Hepatocyte (in vitro differentiated cells): Measurements from ENCODE around the gene OPN3.

Experiments
- EZH2phosphoT487 ChIP-seq: fragments of 200-600 bp; sonication (generic); IDR thresholded peaks from one replicate; pipeline ENCODE4 v1.6.1; 2018; ENCODE audit warnings: antibody characterized with exemption, mild to moderate bottlenecking, low read depth, moderate library complexity; ENCODE audit not compliant: unreplicated experiment, severe bottlenecking
- TF ChIP-seq, protein P1 (sequence below): fragments of 200-600 bp; sonication (generic); IDR thresholded peaks from 2 replicates; pipeline ENCODE4 v1.5.1; 2016; ENCODE audit warnings: antibody characterized with exemption, mild to moderate bottlenecking; ENCODE audit not compliant: poor library complexity

DNA sequence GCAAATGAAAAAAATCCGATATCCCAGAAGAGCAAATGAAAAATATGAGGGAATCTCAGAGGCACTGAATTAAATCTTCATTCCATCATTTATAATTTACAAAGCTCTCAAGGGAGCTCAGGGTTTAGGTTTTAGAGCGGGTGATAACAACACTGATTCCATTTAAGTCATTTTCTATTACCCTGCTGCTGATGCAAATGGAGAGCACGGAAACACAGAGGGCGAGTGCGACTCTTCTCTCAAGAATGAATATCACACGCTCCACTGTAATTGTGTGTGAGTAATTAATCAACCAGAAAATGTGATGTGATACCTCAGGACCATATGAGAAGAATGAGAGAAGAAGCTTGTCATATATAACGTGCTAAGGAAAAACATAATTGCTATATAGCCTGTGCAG lies 22.7 kb downstream of the OPN3 start:
- TF ChIP-seq, protein P1, sequence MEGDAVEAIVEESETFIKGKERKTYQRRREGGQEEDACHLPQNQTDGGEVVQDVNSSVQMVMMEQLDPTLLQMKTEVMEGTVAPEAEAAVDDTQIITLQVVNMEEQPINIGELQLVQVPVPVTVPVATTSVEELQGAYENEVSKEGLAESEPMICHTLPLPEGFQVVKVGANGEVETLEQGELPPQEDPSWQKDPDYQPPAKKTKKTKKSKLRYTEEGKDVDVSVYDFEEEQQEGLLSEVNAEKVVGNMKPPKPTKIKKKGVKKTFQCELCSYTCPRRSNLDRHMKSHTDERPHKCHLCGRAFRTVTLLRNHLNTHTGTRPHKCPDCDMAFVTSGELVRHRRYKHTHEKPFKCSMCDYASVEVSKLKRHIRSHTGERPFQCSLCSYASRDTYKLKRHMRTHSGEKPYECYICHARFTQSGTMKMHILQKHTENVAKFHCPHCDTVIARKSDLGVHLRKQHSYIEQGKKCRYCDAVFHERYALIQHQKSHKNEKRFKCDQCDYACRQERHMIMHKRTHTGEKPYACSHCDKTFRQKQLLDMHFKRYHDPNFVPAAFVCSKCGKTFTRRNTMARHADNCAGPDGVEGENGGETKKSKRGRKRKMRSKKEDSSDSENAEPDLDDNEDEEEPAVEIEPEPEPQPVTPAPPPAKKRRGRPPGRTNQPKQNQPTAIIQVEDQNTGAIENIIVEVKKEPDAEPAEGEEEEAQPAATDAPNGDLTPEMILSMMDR: no peak
- TF ChIP-seq EZH2phosphoT487: no peak
